Eye (tissue), 1 donor: Measurements from ENCODE around the gene NEURL2.
"Not testable (repeated sequence)": the region's sequence is repeated elsewhere in the genome, so short reads cannot be mapped to it uniquely, and the experiment has no call there.

Source experiments
- DNase-seq: peaks from one replicate; pipeline ENCODE4 v3.0.0-alpha.2; 2015

The NEURL2 gene

GRCh38 chr20:45898285-45898684 lies 7.3 kb upstream of the NEURL2 start:
- DNase-seq: no peak

- DNase-seq: no peak
Observed at GRCh38 chr20:45897692-45898091, 6.7 kb upstream of the NEURL2 start.

GRCh38 chr20:45897289-45897688 lies 6.3 kb upstream of the NEURL2 start:
- no peak for DNase-seq

- no peak for DNase-seq
Observed at GRCh38 chr20:45896641-45897161, 5.7 kb upstream of the NEURL2 start.

- no peak for DNase-seq
Observed at GRCh38 chr20:45894797-45895196, 3.8 kb upstream of the NEURL2 start.

GRCh38 chr20:45893831-45894230 lies 2.8 kb upstream of the NEURL2 start:
- no peak for DNase-seq

- DNase-seq: no peak
Observed at GRCh38 chr20:45892828-45893500, 2.0 kb upstream of the NEURL2 start.

GRCh38 chr20:45892049-45892825 lies 1.2 kb upstream of the NEURL2 start:
- no peak for DNase-seq

GRCh38 chr20:45890077-45890984 lies 677 bp downstream of the NEURL2 start:
- peak; percentile 95 for DNase-seq

- no peak for DNase-seq
Observed at GRCh38 chr20:45888681-45889080, 2.3 kb downstream of the NEURL2 start.

- DNase-seq: no peak
Observed at GRCh38 chr20:45887346-45887715, 3.7 kb downstream of the NEURL2 start, which contains the start of gene SPATA25. Gene SPATA25 (minus strand): TSS chr20:45887622. CDS start chr20:45887590, 32 bp downstream.

- DNase-seq: no peak
Observed at GRCh38 chr20:45886590-45887345, 4.2 kb downstream of the NEURL2 start.

- no peak for DNase-seq
Observed at GRCh38 chr20:45883100-45883469, 7.9 kb downstream of the NEURL2 start.

GRCh38 chr20:45882469-45883099 lies 8.4 kb downstream of the NEURL2 start:
- no peak for DNase-seq

GRCh38 chr20:45880988-45881788 lies 9.8 kb downstream of the NEURL2 start, which contains the start of gene ZSWIM1:
Gene ZSWIM1 (plus strand): TSS chr20:45881227. CDS start chr20:45882593, 1,366 bp downstream.
- peak; percentile 100 for DNase-seq

- DNase-seq: peak; percentile 35
Observed at GRCh38 chr20:45878076-45878761, 12.8 kb downstream of the NEURL2 start.

GRCh38 chr20:45874576-45874975 lies 16.4 kb downstream of the NEURL2 start:
- DNase-seq: no peak

GRCh38 chr20:45874104-45874481 lies 16.9 kb downstream of the NEURL2 start:
- DNase-seq: not testable (repeated sequence)

- no peak for DNase-seq
Observed at GRCh38 chr20:45873409-45874103, 17.5 kb downstream of the NEURL2 start.

- DNase-seq: no peak
Observed at GRCh38 chr20:45872626-45873025, 18.4 kb downstream of the NEURL2 start.
